Endodermal cell (in vitro differentiated cells): ENCODE results near the gene GPC6. TPM values are rescaled to one million over a fixed set of nuclear protein-coding genes. Genes with fewer than 3 reads are reported as not detected.

ENCODE experiments used
- DNase-seq: peaks from one replicate; pipeline ENCODE4 v3.0.0-alpha.2; 2017
- H3K27ac ChIP-seq: 2 replicates; pipeline ENCODE4 v1.5.1; 2013; ENCODE audit warnings: mild to moderate bottlenecking, low read depth, low read length, moderate library complexity
- H3K27me3 ChIP-seq: 2 replicates; pipeline ENCODE4 v1.6.1; 2013; ENCODE audit warnings: mild to moderate bottlenecking, low read length, moderate library complexity; ENCODE audit not compliant: insufficient read depth, control insufficient read depth, poor library complexity, severe bottlenecking
- H3K36me3 ChIP-seq: 2 replicates; pipeline ENCODE4 v1.7.0; 2013; ENCODE audit warnings: mild to moderate bottlenecking, low read length, moderate library complexity; ENCODE audit not compliant: control insufficient read depth, insufficient read depth
- H3K4me1 ChIP-seq: one replicate; pipeline ENCODE4 v1.7.0; 2013; ENCODE audit warnings: low read length; ENCODE audit not compliant: control insufficient read depth, insufficient read depth
- H3K4me3 ChIP-seq: 2 replicates; pipeline ENCODE4 v1.5.1; 2013; ENCODE audit warnings: mild to moderate bottlenecking, low read length, moderate library complexity
- H3K9ac ChIP-seq: 2 replicates; pipeline ENCODE4 v1.6.1; 2013; ENCODE audit warnings: mild to moderate bottlenecking, low read length, moderate library complexity; ENCODE audit not compliant: poor library complexity, severe bottlenecking; ENCODE audit errors: extremely low read depth
- H3K9me3 ChIP-seq: 2 replicates; pipeline ENCODE4 v1.6.1; 2013; ENCODE audit warnings: mild to moderate bottlenecking, low read length, moderate library complexity; ENCODE audit not compliant: control insufficient read depth
- H3K27ac Mint-ChIP-seq: 2 replicates; pipeline ENCODE4 v1.8.0; 2020; ENCODE audit warnings: mixed read lengths
- H3K27me3 Mint-ChIP-seq: 2 replicates; pipeline ENCODE4 v1.8.0; 2021; ENCODE audit warnings: mild to moderate bottlenecking, mixed read lengths; ENCODE audit not compliant: insufficient read depth
- H3K36me3 Mint-ChIP-seq: 2 replicates; pipeline ENCODE4 v1.8.0; 2020; ENCODE audit warnings: low read depth, mixed read lengths
- H3K4me1 Mint-ChIP-seq: 2 replicates; pipeline ENCODE4 v1.8.0; 2020; ENCODE audit warnings: mixed read lengths
- H3K4me3 Mint-ChIP-seq: 2 replicates; pipeline ENCODE4 v1.8.0; 2020; ENCODE audit warnings: mild to moderate bottlenecking, moderate library complexity, mixed read lengths
- H3K9me3 Mint-ChIP-seq: 2 replicates; pipeline ENCODE4 v1.8.0; 2020; ENCODE audit warnings: mild to moderate bottlenecking, mixed read lengths
- WGBS, 2 experiments: methylation state at CpG; one replicate each; pipeline versions ENCODE4 v1.1.5 to v1.1.7; 2013; ENCODE audit warnings: missing lambda C conversion rate in 2 of 2, mixed read lengths in 1 of 2; ENCODE audit not compliant: insufficient coverage in 1 of 2, insufficient read length in 1 of 2; 5-methylcytosine and 5-hydroxymethylcytosine counted together
- total RNA-seq, 2 donors: library from RNA; stranded (reverse); fragmentation: NEBNext Ultra II Directional in 1 of 2; extraction: Animal tissue kit (Norgen Biotek cat#: 25700) in 1 of 2; gene quantifications; 2 replicates in 1 of 2; 3 replicates in 1 of 2; pipeline ENCODE4 v1.2.1, GENCODE V29; 2021
- TF ChIP-seq, protein P1 (sequence below): fragments of 200-600 bp; sonication (generic); conservative IDR thresholded peaks from 2 replicates; pipeline ENCODE4 v1.5.0; 2021; ENCODE audit warnings: antibody characterized with exemption, mild to moderate bottlenecking

GPC6 gene
- total RNA-seq, 2 donors from 2014 or later: 69.6 to 80.4 TPM

DNA sequence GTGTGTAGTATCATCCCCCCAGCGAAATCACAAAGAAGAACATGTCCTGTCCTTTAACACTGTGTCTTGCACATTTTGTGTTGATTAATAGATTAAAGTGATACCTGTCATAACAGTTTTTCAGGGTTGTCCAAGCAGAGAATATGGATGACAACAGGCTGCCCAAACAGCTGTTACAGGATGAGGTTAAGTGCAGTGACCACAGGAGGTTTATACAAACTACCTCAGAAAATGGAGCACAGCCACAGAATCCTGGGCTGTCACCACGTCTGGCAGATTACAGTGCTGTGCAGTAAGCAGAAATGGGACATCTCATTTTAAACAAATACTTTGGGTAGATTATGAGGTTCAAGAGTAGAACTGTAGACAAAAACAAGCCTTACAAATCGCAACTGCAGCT, 677.3 kb downstream of the GPC6 start:
- TF ChIP-seq, protein P1, sequence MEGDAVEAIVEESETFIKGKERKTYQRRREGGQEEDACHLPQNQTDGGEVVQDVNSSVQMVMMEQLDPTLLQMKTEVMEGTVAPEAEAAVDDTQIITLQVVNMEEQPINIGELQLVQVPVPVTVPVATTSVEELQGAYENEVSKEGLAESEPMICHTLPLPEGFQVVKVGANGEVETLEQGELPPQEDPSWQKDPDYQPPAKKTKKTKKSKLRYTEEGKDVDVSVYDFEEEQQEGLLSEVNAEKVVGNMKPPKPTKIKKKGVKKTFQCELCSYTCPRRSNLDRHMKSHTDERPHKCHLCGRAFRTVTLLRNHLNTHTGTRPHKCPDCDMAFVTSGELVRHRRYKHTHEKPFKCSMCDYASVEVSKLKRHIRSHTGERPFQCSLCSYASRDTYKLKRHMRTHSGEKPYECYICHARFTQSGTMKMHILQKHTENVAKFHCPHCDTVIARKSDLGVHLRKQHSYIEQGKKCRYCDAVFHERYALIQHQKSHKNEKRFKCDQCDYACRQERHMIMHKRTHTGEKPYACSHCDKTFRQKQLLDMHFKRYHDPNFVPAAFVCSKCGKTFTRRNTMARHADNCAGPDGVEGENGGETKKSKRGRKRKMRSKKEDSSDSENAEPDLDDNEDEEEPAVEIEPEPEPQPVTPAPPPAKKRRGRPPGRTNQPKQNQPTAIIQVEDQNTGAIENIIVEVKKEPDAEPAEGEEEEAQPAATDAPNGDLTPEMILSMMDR: no peak
- Histone ChIP-seq H3K27ac (no peak overlapping the region), H3K4me3 (no peak overlapping the region), H3K27me3 (no peaks in the 10 kb centered on the region), H3K9me3 (no peaks in the 10 kb centered on the region), H3K9ac (no peak overlapping the region), H3K36me3 (no peaks in the 10 kb centered on the region), H3K4me1 (peaks cover 24% of the 10 kb centered on the region)
- 92 to 96% methylated on average over 3 of the region's 3 CpGs for WGBS, 2 experiments
- no peak for DNase-seq
- no peak overlapping the region for H3K4me3 Mint-ChIP-seq
- H3K36me3 Mint-ChIP-seq: no peaks in the 10 kb centered on the region
- H3K27me3 Mint-ChIP-seq: no peaks in the 10 kb centered on the region
- no peak overlapping the region for H3K27ac Mint-ChIP-seq
- H3K9me3 Mint-ChIP-seq: no peaks in the 10 kb centered on the region
- H3K4me1 Mint-ChIP-seq: peaks cover 40% of the 10 kb centered on the region

DNA sequence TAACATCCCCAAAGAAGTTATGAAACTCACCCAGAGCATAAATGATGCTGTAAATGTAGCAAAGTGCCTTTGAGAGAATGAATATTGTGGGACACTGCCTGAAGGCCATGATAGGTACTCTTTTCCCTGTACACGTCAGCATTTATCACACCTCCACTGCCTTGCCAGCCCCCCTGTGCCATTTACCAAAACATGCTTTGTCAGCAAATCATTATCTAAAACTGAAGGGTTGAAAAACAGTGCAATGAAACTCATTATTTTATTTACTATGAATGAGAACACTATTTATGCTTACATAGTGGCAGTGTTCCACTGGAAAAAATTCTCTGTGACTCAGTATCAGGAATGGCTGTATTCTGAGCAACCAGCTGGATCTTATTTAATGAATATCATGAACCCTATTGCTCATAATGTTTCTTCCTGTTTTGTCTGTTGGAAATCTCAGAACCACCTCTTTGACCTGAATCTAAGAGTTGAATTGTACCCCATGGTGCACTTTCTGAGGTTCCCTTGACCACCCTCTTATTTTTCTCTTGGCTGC, 688.7 kb downstream of the GPC6 start:
- TF ChIP-seq, protein P1: no peak
- H3K4me1 Mint-ChIP-seq: no peaks in the 10 kb centered on the region
- no peak overlapping the region for H3K27ac Mint-ChIP-seq
- peaks cover 18% of the 10 kb centered on the region for H3K36me3 Mint-ChIP-seq
- H3K4me3 Mint-ChIP-seq: no peak overlapping the region
- no peaks in the 10 kb centered on the region for H3K27me3 Mint-ChIP-seq
- H3K9me3 ChIP-seq: peaks cover 6% of the 10 kb centered on the region
- H3K27me3 ChIP-seq: no peaks in the 10 kb centered on the region
- no peak overlapping the region for H3K4me3 ChIP-seq
- no peaks in the 10 kb centered on the region for H3K4me1 ChIP-seq
- no peak overlapping the region for H3K9ac ChIP-seq
- no peak overlapping the region for H3K27ac ChIP-seq
- 100% methylated on average over 1 of the region's 1 CpG; no CpG with 5 or more reads in 1 of the 2 experiments for WGBS, 2 experiments
- H3K9me3 Mint-ChIP-seq: peaks cover under 1% of the 10 kb centered on the region
- peaks cover 5% of the 10 kb centered on the region for H3K36me3 ChIP-seq
- no peak for DNase-seq

DNA sequence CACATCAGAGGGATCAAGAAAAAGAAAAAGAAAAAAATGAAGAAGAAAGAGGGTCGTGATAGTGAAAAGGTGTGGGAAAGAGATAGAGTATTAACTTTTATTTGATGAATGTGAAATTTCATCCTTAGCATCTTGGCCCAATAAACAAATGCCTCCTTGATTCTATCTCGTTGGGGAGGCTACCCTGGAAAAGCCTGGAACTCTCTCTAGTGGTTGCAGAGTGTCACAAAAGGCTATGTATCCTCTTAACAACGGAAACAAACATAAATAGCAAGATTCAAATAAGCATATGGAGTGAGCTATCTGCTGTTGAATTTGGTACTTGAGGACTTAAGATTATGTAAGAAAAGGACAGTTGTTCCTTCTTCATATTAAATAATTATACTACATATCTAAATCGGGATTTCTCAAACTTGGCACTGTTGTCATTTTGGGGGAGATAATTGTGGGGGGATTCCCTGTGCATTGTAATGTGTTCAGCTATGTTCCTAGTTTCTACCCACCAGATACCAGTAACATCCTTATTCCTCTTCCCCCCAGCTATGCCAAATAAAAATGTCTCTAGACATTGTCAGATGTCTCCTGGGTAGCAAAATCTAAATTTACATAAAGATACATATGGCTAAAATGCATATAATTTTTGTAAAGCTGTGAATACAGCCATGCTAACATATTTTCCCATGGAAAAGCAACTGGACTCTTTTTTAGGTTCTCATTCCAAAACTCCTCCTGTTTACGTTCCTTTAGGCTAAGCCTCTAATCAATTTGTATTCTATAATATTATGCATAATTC, 695.7 kb downstream of the GPC6 start:
- no peak overlapping the region for H3K27ac Mint-ChIP-seq

More for the DNA sequence above, 695.7 kb downstream of the GPC6 start:
- DNase-seq: no peak
- Mint-ChIP-seq H3K9me3 (peaks cover 16% of the 10 kb centered on the region), H3K4me1 (no peaks in the 10 kb centered on the region), H3K36me3 (peaks cover 10% of the 10 kb centered on the region), H3K27me3 (no peaks in the 10 kb centered on the region), H3K4me3 (no peak overlapping the region)
- 91 to 100% methylated on average over 1 to 4 of the region's 5 CpGs for WGBS, 2 experiments
- TF ChIP-seq, protein P1: no peak
- Histone ChIP-seq H3K27ac (no peak overlapping the region), H3K27me3 (no peaks in the 10 kb centered on the region), H3K9ac (no peak overlapping the region), H3K36me3 (no peaks in the 10 kb centered on the region), H3K9me3 (peaks cover 21% of the 10 kb centered on the region), H3K4me3 (no peak overlapping the region), H3K4me1 (no peaks in the 10 kb centered on the region)
